Measurements from ENCODE around the gene KRT39.

DNA sequence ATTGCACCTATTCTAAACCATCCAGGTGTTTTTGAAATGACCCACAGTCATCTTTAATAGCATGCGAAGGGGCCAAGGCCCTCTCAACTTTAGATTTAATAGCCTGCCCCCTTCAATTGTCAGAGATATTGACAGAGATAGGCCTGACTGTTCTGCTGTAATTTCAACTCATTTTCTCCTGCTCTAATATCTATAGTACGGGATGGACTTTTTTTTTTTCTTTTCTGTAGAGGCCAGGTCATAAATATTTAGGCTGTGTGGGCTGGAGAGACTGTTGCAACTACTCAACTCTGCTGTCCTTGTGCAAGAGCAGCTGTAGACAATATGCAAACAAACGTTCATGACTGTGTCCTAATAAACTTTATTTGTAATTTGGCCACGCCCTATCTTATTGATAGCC lies 57.0 kb downstream of the KRT39 start:
- TF ChIP-seq, protein P1, sequence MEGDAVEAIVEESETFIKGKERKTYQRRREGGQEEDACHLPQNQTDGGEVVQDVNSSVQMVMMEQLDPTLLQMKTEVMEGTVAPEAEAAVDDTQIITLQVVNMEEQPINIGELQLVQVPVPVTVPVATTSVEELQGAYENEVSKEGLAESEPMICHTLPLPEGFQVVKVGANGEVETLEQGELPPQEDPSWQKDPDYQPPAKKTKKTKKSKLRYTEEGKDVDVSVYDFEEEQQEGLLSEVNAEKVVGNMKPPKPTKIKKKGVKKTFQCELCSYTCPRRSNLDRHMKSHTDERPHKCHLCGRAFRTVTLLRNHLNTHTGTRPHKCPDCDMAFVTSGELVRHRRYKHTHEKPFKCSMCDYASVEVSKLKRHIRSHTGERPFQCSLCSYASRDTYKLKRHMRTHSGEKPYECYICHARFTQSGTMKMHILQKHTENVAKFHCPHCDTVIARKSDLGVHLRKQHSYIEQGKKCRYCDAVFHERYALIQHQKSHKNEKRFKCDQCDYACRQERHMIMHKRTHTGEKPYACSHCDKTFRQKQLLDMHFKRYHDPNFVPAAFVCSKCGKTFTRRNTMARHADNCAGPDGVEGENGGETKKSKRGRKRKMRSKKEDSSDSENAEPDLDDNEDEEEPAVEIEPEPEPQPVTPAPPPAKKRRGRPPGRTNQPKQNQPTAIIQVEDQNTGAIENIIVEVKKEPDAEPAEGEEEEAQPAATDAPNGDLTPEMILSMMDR (conservative IDR thresholded peaks at IDR 0.05; ENCODE audit: low read depth, low read length) = no peak
- TF ChIP-seq EZH2 (IDR thresholded peaks at IDR 0.05; ENCODE audit: low read length, unreplicated experiment) (no peak), EZH2phosphoT487 (IDR thresholded peaks at IDR 0.05; ENCODE audit: borderline replicate concordance, low read length) (no peak)
